T-cell (primary cell): ENCODE data around the gene RADIL. TPM values are rescaled to one million over a fixed set of nuclear protein-coding genes. Genes with fewer than 3 reads are reported as not detected.

Source experiments
- ATAC-seq, 4 experiments: fragments of 200-7000 bp in 3 of 4; fragments of 150-1000 bp in 1 of 4; cut with Tn5 transposase; replicated peaks in 1 of 4; 1 replicate in 3 of 4; 2 replicates in 1 of 4; pipeline ENCODE4 v1.10.0; 2021; ENCODE audit warnings: moderate library complexity in 3 of 4, mild to moderate bottlenecking in 2 of 4, moderate number of reproducible peaks in 1 of 4
- CTCF ChIA-PET, 2 donors: fragments of 300-600 bp; sonication (Branson Sonifier 250); formaldehyde crosslinking; loops; one replicate each; lab custom pipeline; 2022; ENCODE audit warnings: antibody characterized with exemption in 2 of 2; lab: Charles Lee
- POLR2A ChIA-PET, 2 donors: fragments of 300-600 bp; sonication (Branson Sonifier 250); formaldehyde crosslinking; loops; one replicate each; lab custom pipeline; 2022; ENCODE audit warnings: antibody characterized with exemption in 2 of 2; lab: Charles Lee
- DNase-seq, 35 experiments: peaks; one replicate each; pipeline versions ENCODE4 v3.0.0 to v3.0.0-alpha.2; 2013 to 2023
- H3K27ac ChIP-seq: one replicate; pipeline ENCODE4 v1.5.1; 2013; ENCODE audit warnings: low read length
- H3K27me3 ChIP-seq, 2 experiments: replicated peaks in 1 of 2; 1 replicate in 1 of 2; 2 replicates in 1 of 2; pipeline versions ENCODE4 v1.6.1 to v1.7.0; 2013; ENCODE audit warnings: low read length in 1 of 2, mixed read lengths in 1 of 2; ENCODE audit not compliant: control insufficient read depth in 2 of 2, insufficient read depth in 2 of 2; ENCODE audit errors: extremely low read depth in 1 of 2
- H3K36me3 ChIP-seq, 2 donors: 1 replicate in 1 of 2; 2 replicates in 1 of 2; pipeline versions ENCODE4 v1.6.1 to v1.7.0; 2013; ENCODE audit warnings: low read length in 1 of 2; ENCODE audit not compliant: control insufficient read depth in 2 of 2, insufficient read depth in 1 of 2; ENCODE audit errors: extremely low read depth in 1 of 2
- H3K4me1 ChIP-seq, 2 experiments: 1 replicate in 1 of 2; 2 replicates in 1 of 2; pipeline versions ENCODE4 v1.6.1 to v1.7.0; 2013; ENCODE audit warnings: low read length in 2 of 2, mixed read lengths in 1 of 2; ENCODE audit not compliant: insufficient read depth in 2 of 2, control insufficient read depth in 1 of 2; ENCODE audit errors: extremely low read depth in 1 of 2
- H3K4me3 ChIP-seq, 2 donors: 1 replicate in 1 of 2; 2 replicates in 1 of 2; pipeline versions ENCODE4 v1.5.1 to v1.7.0; 2013; ENCODE audit warnings: mild to moderate bottlenecking in 2 of 2, low read length in 1 of 2, moderate library complexity in 1 of 2; ENCODE audit not compliant: control insufficient read depth in 1 of 2; ENCODE audit errors: extremely low read depth in 1 of 2
- H3K9me3 ChIP-seq: 2 replicates; pipeline ENCODE4 v1.7.0; 2013
- H3K27ac Mint-ChIP-seq, 2 donors: one replicate each; pipeline ENCODE4 v1.8.0; 2020 to 2021; ENCODE audit warnings: mild to moderate bottlenecking in 2 of 2, mixed read lengths in 2 of 2
- H3K27me3 Mint-ChIP-seq, 2 donors: one replicate each; pipeline ENCODE4 v1.8.0; 2021 to 2022; ENCODE audit warnings: mixed read lengths in 2 of 2
- H3K36me3 Mint-ChIP-seq: one replicate; pipeline ENCODE4 v1.8.0; 2021; ENCODE audit warnings: mixed read lengths
- H3K4me1 Mint-ChIP-seq, 3 donors: one replicate each; pipeline ENCODE4 v1.8.0; 2020 to 2022; ENCODE audit warnings: mixed read lengths in 3 of 3, mild to moderate bottlenecking in 1 of 3
- H3K4me3 Mint-ChIP-seq, 3 donors: one replicate each; pipeline ENCODE4 v1.8.0; 2020 to 2022; ENCODE audit warnings: mild to moderate bottlenecking in 3 of 3, mixed read lengths in 3 of 3, moderate library complexity in 3 of 3
- H3K9me3 Mint-ChIP-seq, 3 donors: one replicate each; pipeline ENCODE4 v1.8.0; 2020 to 2022; ENCODE audit warnings: mixed read lengths in 3 of 3
- WGBS: methylation state at CpG from one replicate; pipeline ENCODE4 v1.1.5; 2013; ENCODE audit warnings: missing lambda C conversion rate; ENCODE audit not compliant: insufficient coverage; 5-methylcytosine and 5-hydroxymethylcytosine counted together
- total RNA-seq, 35 experiments: library from RNA in 6 of 35; stranded (reverse) in 6 of 35; fragments of 120-200 nt in 1 of 35; gene quantifications; one replicate each; pipeline versions ENCODE4 v1.2.1 to v1.2.4 and lab custom pipeline; 2013 to 2026

RADIL gene
- total RNA-seq, 5 donors from 2014 or later (not counting 1 experiment from before 2014, with no cell fraction given), result 0.20 to 0.30 TPM; not detected in 3

GRCh38 chr7:4758111-4758510, 125.4 kb downstream of the RADIL start:
- peaks cover 24 to 80% of the 10 kb centered on the region in 2 donors for H3K36me3 ChIP-seq
- H3K27ac ChIP-seq, result no peak overlapping the region
- ATAC-seq, result no peak
- Mint-ChIP-seq H3K4me3 (no peak overlapping the region), H3K36me3 (peaks cover 25% of the 10 kb centered on the region), H3K9me3 (no peaks in the 10 kb centered on the region), H3K4me1 (peaks cover 5 to 12% (median 11%) of the 10 kb centered on the region in 3 donors), H3K27ac (no peak overlapping the region), H3K27me3 (no peaks in the 10 kb centered on the region)
- H3K4me1 ChIP-seq, result peaks cover 3 to 15% of the 10 kb centered on the region in 2 experiments
- CTCF ChIA-PET, result no interaction called here
- no peak for DNase-seq
- POLR2A ChIA-PET, result no interaction called here
- no peaks in the 10 kb centered on the region for H3K27me3 ChIP-seq
- WGBS, result over 99% methylated on average over 17 of the region's 19 CpGs
- H3K9me3 ChIP-seq, result no peaks in the 10 kb centered on the region
- no peak overlapping the region for H3K4me3 ChIP-seq

GRCh38 chr7:4755045-4755444, 128.5 kb downstream of the RADIL start:
- DNase-seq (no peak), ATAC-seq (no peak)
- Mint-ChIP-seq H3K27ac (no peak overlapping the region), H3K36me3 (peaks cover 10% of the 10 kb centered on the region), H3K9me3 (no peaks in the 10 kb centered on the region), H3K4me1 (peaks cover 5 to 20% (median 20%) of the 10 kb centered on the region in 3 donors), H3K4me3 (no peak overlapping the region), H3K27me3 (no peaks in the 10 kb centered on the region)
- 95% methylated on average over 17 of the region's 24 CpGs for WGBS
- H3K4me1 ChIP-seq, result peaks cover 3 to 19% of the 10 kb centered on the region in 2 experiments
- H3K9me3 ChIP-seq, result no peaks in the 10 kb centered on the region
- H3K36me3 ChIP-seq, result peaks cover 8 to 61% of the 10 kb centered on the region in 2 donors
- ChIA-PET CTCF (interaction anchor here (0.6 to 1.5 kb wide), 5 partner anchors 8 to 147 kb away, joined by 3 to 4 read pairs (median 4); no protein-coding TSS in a partner anchor), POLR2A (no interaction called here)
- H3K27ac ChIP-seq, result no peak overlapping the region
- no peaks in the 10 kb centered on the region for H3K27me3 ChIP-seq
- H3K4me3 ChIP-seq, result no peak overlapping the region

DNA sequence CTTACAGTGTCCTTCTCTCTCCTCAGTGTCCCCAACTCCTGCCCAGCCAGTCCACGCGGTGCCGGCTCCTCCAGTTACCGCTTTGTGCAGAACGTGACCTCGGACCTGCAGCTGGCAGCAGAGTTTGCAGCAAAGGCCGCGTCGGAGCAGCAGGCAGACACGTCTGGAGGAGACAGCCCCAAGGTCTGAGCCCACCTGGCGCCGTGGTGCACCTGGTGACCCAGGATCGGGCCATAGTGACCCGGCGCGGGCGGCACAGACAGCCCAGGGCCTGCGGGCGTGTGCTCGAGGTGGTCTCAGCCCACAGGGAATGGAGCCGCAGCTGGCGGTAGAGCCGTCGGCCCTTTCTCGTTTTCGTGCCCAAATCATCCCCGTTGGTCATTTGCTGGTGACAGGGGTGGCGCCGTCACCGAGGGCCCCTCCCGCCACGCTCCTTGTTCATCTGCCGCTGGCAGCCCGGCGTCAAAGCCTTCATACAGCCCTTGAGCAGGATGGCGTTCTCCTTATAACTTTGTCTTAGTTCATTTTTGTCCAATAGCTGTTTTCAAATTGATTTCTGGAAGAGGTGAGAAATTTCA, 129.0 kb downstream of the RADIL start:
- Mint-ChIP-seq H3K36me3 (peaks cover 6% of the 10 kb centered on the region), H3K4me1 (peaks cover 5 to 22% (median 20%) of the 10 kb centered on the region in 3 donors), H3K9me3 (no peaks in the 10 kb centered on the region), H3K4me3 (no peak overlapping the region), H3K27ac (no peak overlapping the region), H3K27me3 (no peaks in the 10 kb centered on the region)
- CTCF ChIA-PET, result interaction anchor here (0.6 to 1.5 kb wide), 5 partner anchors 71 to 147 kb away, joined by 3 to 4 read pairs (median 4); no protein-coding TSS in a partner anchor
- Histone ChIP-seq H3K4me1 (peaks cover 3 to 24% of the 10 kb centered on the region in 2 experiments), H3K4me3 (no peak overlapping the region), H3K27ac (no peak overlapping the region), H3K27me3 (no peaks in the 10 kb centered on the region), H3K36me3 (peaks cover 6 to 56% of the 10 kb centered on the region in 2 donors), H3K9me3 (no peaks in the 10 kb centered on the region)
- 95% methylated on average over 35 of the region's 36 CpGs for WGBS
- DNase-seq (no peak), ATAC-seq (no peak)
- POLR2A ChIA-PET, result no interaction called here

GRCh38 chr7:4753598-4754432, 129.7 kb downstream of the RADIL start:
- H3K9me3 ChIP-seq, result no peaks in the 10 kb centered on the region
- H3K4me1 ChIP-seq, result peaks cover 3 to 31% of the 10 kb centered on the region in 2 experiments
- no peaks in the 10 kb centered on the region for H3K27me3 Mint-ChIP-seq
- no peaks in the 10 kb centered on the region for H3K9me3 Mint-ChIP-seq
- H3K27ac ChIP-seq, result no peak overlapping the region
- POLR2A ChIA-PET, result no interaction called here
- CTCF ChIA-PET, result interaction anchor here (0.6 to 1.5 kb wide), 4 partner anchors 70 to 146 kb away, joined by 3 to 4 read pairs (median 4); no protein-coding TSS in a partner anchor
- DNase-seq, result peak; percentile 63 to 90 (median 83)
- peaks cover 6 to 51% of the 10 kb centered on the region in 2 donors for H3K36me3 ChIP-seq
- H3K4me3 Mint-ChIP-seq, result no peak overlapping the region
- WGBS, result 26% methylated on average over 18 of the region's 31 CpGs
- H3K36me3 Mint-ChIP-seq, result peaks cover 6% of the 10 kb centered on the region
- H3K27me3 ChIP-seq, result no peaks in the 10 kb centered on the region
- no peak overlapping the region for H3K4me3 ChIP-seq
- peak; percentile 91 to 97 (median 96) for ATAC-seq
- H3K27ac Mint-ChIP-seq, result peak overlapping the region in 1 of 2 donors; percentile 72
- peaks cover 11 to 27% (median 24%) of the 10 kb centered on the region in 3 donors for H3K4me1 Mint-ChIP-seq

DNA sequence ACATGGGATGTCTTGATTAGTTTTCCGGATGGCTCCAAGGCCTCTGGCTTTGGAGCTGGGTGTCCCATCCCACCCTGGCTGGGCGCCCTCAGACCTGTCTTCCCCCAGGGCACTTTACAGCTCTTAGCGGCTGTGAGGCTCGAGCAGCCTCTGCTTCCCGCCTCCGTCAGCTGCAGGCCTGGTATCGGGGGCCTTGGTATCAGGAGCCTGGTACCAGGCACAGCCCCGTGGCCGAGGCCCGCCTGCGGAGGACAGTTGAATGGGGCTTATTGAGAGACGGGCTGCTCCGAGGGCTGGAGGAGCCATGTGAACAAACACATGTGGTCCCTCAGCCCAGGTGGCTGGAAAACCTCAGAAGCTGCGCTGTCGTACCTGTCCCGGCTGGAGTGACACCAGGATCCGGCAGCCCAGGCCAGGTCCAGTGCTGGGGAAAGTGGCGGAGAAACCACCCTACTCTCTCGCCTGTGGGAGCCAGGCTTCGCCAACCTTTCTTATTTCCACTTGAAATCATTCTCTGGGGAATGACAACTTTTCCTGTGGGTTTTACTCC, 132.0 kb downstream of the RADIL start:
- no peak for ATAC-seq
- Mint-ChIP-seq H3K36me3 (peaks cover 14% of the 10 kb centered on the region), H3K27ac (peak overlapping the region in 1 of 2 donors; percentile 11), H3K4me3 (no peak overlapping the region), H3K9me3 (no peaks in the 10 kb centered on the region), H3K27me3 (no peaks in the 10 kb centered on the region), H3K4me1 (peaks cover 32 to 49% (median 45%) of the 10 kb centered on the region in 3 donors)
- POLR2A ChIA-PET, result interaction anchor here in 1 of 2 donors (0.6 kb wide), 1 partner anchor 143 kb away, joined by 4 read pairs; no protein-coding TSS in a partner anchor
- H3K27me3 ChIP-seq, result no peaks in the 10 kb centered on the region
- CTCF ChIA-PET, result interaction anchor here in 1 of 2 donors (0.7 to 1.4 kb wide), 2 partner anchors 24 kb away, joined by 4 to 5 read pairs; partner anchors contain the start of gene AP5Z1
- peaks cover 8 to 29% of the 10 kb centered on the region in 2 donors for H3K36me3 ChIP-seq
- no peak overlapping the region for H3K4me3 ChIP-seq
- peaks cover 25 to 54% of the 10 kb centered on the region in 2 experiments for H3K4me1 ChIP-seq
- 98% methylated on average over 18 of the region's 20 CpGs for WGBS
- H3K9me3 ChIP-seq, result no peaks in the 10 kb centered on the region
- no peak overlapping the region for H3K27ac ChIP-seq
- no peak for DNase-seq

GRCh38 chr7:4749798-4750197, 133.7 kb downstream of the RADIL start:
- WGBS, result 98% methylated on average over 14 of the region's 15 CpGs
- Mint-ChIP-seq H3K4me3 (no peak overlapping the region), H3K4me1 (peaks cover 46 to 64% (median 61%) of the 10 kb centered on the region in 3 donors), H3K9me3 (no peaks in the 10 kb centered on the region), H3K27ac (no peak overlapping the region), H3K36me3 (peaks cover 11% of the 10 kb centered on the region), H3K27me3 (no peaks in the 10 kb centered on the region)
- ChIA-PET CTCF (no interaction called here), POLR2A (no interaction called here)
- no peak overlapping the region for H3K4me3 ChIP-seq
- ATAC-seq, result no peak
- H3K36me3 ChIP-seq, result peaks cover 8 to 13% of the 10 kb centered on the region in 2 donors
- DNase-seq, result no peak
- no peaks in the 10 kb centered on the region for H3K27me3 ChIP-seq
- H3K4me1 ChIP-seq, result peaks cover 25 to 68% of the 10 kb centered on the region in 2 experiments
- no peaks in the 10 kb centered on the region for H3K9me3 ChIP-seq
- no peak overlapping the region for H3K27ac ChIP-seq
